H1 (cell line): ENCODE measurements around the gene APPL2. TPM values are rescaled to one million over a fixed set of nuclear protein-coding genes. Genes with fewer than 3 reads are reported as not detected.

Experiments
- BACH1 ChIP-seq: IDR thresholded peaks from 2 replicates; pipeline ENCODE4 v1.6.1; 2012; ENCODE audit warnings: low read length, improper control_type of control experiment
- BRCA1 ChIP-seq: IDR thresholded peaks from 2 replicates; pipeline ENCODE4 v1.6.1; 2012; ENCODE audit warnings: low read depth, low read length, improper control_type of control experiment
- HDAC6 ChIP-seq: IDR thresholded peaks from one replicate; pipeline ENCODE4 v1.7.1; 2012; ENCODE audit warnings: low read depth, mild to moderate bottlenecking, inconsistent platforms, low read length, moderate library complexity
- KDM1A ChIP-seq: fragments of 200-600, 300-600 bp; sonication (generic); IDR thresholded peaks from 2 replicates; pipeline ENCODE4 v1.7.1; 2016; ENCODE audit warnings: mild to moderate bottlenecking, low read length, borderline replicate concordance
- KDM5A ChIP-seq: fragments of 200-600 bp; IDR thresholded peaks from 2 replicates; pipeline ENCODE4 v1.7.1; 2012; ENCODE audit warnings: mild to moderate bottlenecking, low read length, inconsistent platforms, mixed read lengths
- POU5F1 ChIP-seq: IDR thresholded peaks from 2 replicates; pipeline ENCODE4 v1.6.1; 2011; ENCODE audit warnings: low read depth, mild to moderate bottlenecking, low read length, moderate library complexity
- RBBP5 ChIP-seq: IDR thresholded peaks from 2 replicates; pipeline ENCODE4 v1.7.1; 2012; ENCODE audit warnings: low read depth, mild to moderate bottlenecking, inconsistent platforms, low read length, moderate library complexity, borderline replicate concordance
- SIRT6 ChIP-seq: IDR thresholded peaks from one replicate; pipeline ENCODE4 v1.7.1; 2012; ENCODE audit warnings: low read length, inconsistent platforms
- SRF ChIP-seq: IDR thresholded peaks from 2 replicates; pipeline ENCODE4 v1.6.1; 2011; ENCODE audit warnings: mild to moderate bottlenecking, low read depth, low read length, moderate library complexity
- polyA plus RNA-seq, 7 experiments: library from polyadenylated mRNA; depleted of rRNA in 3 of 7; stranded (reverse) in 5 of 7; unstranded in 2 of 7; fragments of >200 nt in 5 of 7; fragments of 200-250 nt in 2 of 7; gene quantifications; 1 replicate in 5 of 7; 2 replicates in 1 of 7; 4 replicates in 1 of 7; pipeline versions ENCODE4 v1.2.1 to v1.2.3, GENCODE V29; 2011 to 2013; ENCODE audit warnings: missing spikeins in 2 of 7, mixed read lengths in 2 of 7
- total RNA-seq: library from RNA; stranded (reverse); fragmentation: NEBNext Ultra II Directional; extraction: Animal tissue kit (Norgen Biotek cat#: 25700); gene quantifications from 2 replicates; pipeline ENCODE4 v1.2.1, GENCODE V29; 2021
- TF ChIP-seq, protein P1 (sequence below): fragments of 300-600 bp; sonication (generic); IDR thresholded peaks from 2 replicates; pipeline ENCODE4 v1.7.1; 2012; ENCODE audit warnings: low read length, moderate library complexity, mild to moderate bottlenecking, inconsistent platforms; ENCODE audit not compliant: insufficient replicate concordance

APPL2 gene
- total and polyA plus RNA-seq, 2 of the 8 experiments (the other 6 are each of a cell fraction or from before 2014, with no cell fraction given): 8.9 to 22.9 TPM

DNA sequence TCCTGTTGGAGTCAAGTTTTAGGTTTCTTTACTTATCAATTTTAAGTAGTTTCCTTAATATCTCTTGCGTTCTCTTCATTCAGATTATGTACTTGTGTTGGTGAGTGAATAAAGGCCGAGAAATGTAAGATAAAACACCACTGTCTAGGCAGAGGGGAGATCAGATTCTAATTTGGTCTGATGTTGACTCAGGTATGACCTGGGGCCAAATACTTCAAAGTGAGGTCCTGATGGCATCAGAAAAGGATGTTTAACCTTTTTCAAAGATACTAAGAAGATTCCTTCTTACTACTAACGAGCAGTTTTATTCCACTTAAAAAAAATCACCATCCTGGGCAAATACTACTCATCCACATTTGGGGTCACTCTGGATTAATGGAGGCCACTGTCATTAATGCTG, 26.9 kb downstream of the APPL2 start (continued):
- TF ChIP-seq, protein P1, sequence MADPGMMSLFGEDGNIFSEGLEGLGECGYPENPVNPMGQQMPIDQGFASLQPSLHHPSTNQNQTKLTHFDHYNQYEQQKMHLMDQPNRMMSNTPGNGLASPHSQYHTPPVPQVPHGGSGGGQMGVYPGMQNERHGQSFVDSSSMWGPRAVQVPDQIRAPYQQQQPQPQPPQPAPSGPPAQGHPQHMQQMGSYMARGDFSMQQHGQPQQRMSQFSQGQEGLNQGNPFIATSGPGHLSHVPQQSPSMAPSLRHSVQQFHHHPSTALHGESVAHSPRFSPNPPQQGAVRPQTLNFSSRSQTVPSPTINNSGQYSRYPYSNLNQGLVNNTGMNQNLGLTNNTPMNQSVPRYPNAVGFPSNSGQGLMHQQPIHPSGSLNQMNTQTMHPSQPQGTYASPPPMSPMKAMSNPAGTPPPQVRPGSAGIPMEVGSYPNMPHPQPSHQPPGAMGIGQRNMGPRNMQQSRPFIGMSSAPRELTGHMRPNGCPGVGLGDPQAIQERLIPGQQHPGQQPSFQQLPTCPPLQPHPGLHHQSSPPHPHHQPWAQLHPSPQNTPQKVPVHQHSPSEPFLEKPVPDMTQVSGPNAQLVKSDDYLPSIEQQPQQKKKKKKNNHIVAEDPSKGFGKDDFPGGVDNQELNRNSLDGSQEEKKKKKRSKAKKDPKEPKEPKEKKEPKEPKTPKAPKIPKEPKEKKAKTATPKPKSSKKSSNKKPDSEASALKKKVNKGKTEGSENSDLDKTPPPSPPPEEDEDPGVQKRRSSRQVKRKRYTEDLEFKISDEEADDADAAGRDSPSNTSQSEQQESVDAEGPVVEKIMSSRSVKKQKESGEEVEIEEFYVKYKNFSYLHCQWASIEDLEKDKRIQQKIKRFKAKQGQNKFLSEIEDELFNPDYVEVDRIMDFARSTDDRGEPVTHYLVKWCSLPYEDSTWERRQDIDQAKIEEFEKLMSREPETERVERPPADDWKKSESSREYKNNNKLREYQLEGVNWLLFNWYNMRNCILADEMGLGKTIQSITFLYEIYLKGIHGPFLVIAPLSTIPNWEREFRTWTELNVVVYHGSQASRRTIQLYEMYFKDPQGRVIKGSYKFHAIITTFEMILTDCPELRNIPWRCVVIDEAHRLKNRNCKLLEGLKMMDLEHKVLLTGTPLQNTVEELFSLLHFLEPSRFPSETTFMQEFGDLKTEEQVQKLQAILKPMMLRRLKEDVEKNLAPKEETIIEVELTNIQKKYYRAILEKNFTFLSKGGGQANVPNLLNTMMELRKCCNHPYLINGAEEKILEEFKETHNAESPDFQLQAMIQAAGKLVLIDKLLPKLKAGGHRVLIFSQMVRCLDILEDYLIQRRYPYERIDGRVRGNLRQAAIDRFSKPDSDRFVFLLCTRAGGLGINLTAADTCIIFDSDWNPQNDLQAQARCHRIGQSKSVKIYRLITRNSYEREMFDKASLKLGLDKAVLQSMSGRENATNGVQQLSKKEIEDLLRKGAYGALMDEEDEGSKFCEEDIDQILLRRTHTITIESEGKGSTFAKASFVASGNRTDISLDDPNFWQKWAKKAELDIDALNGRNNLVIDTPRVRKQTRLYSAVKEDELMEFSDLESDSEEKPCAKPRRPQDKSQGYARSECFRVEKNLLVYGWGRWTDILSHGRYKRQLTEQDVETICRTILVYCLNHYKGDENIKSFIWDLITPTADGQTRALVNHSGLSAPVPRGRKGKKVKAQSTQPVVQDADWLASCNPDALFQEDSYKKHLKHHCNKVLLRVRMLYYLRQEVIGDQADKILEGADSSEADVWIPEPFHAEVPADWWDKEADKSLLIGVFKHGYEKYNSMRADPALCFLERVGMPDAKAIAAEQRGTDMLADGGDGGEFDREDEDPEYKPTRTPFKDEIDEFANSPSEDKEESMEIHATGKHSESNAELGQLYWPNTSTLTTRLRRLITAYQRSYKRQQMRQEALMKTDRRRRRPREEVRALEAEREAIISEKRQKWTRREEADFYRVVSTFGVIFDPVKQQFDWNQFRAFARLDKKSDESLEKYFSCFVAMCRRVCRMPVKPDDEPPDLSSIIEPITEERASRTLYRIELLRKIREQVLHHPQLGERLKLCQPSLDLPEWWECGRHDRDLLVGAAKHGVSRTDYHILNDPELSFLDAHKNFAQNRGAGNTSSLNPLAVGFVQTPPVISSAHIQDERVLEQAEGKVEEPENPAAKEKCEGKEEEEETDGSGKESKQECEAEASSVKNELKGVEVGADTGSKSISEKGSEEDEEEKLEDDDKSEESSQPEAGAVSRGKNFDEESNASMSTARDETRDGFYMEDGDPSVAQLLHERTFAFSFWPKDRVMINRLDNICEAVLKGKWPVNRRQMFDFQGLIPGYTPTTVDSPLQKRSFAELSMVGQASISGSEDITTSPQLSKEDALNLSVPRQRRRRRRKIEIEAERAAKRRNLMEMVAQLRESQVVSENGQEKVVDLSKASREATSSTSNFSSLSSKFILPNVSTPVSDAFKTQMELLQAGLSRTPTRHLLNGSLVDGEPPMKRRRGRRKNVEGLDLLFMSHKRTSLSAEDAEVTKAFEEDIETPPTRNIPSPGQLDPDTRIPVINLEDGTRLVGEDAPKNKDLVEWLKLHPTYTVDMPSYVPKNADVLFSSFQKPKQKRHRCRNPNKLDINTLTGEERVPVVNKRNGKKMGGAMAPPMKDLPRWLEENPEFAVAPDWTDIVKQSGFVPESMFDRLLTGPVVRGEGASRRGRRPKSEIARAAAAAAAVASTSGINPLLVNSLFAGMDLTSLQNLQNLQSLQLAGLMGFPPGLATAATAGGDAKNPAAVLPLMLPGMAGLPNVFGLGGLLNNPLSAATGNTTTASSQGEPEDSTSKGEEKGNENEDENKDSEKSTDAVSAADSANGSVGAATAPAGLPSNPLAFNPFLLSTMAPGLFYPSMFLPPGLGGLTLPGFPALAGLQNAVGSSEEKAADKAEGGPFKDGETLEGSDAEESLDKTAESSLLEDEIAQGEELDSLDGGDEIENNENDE: no peak
- TF ChIP-seq BRCA1: no peak
- no peak for TF ChIP-seq RBBP5
- no peak for TF ChIP-seq KDM5A
- no peak for TF ChIP-seq KDM1A
- TF ChIP-seq BACH1: no peak
- no peak for TF ChIP-seq SIRT6
- TF ChIP-seq HDAC6: no peak
- TF ChIP-seq SRF: no peak
- TF ChIP-seq POU5F1: no peak
